HepG2 (cell line): ENCODE data around the gene ZNF446. TPM values are rescaled to one million over a fixed set of nuclear protein-coding genes. Genes with fewer than 3 reads are reported as not detected.

ENCODE experiments used
- ATAC-seq: fragments of 200-7000 bp; cut with Tn5 transposase; 3 replicates; pipeline ENCODE4 v1.9.1; 2020; ENCODE audit warnings: mild to moderate bottlenecking, moderate library complexity
- BruUV-seq: library from RNA; stranded (reverse); fragments of 400-500 nt; replicated peaks from 2 replicates; lab custom pipeline; 2021; lab: Mats Ljungman, UMichigan
- CTCF ChIA-PET: fragments of 300-600 bp; formaldehyde crosslinking; extraction: SDS; loops from one replicate; lab custom pipeline; 2021; ENCODE audit warnings: low total read pairs, inconsistent platforms, low intra/inter-chr PET ratio; lab: Yijun Ruan, JAX
- POLR2A ChIA-PET: fragments of 350-600 bp; sonication (Branson Sonifier 250); formaldehyde crosslinking; loops from one replicate; lab custom pipeline; 2020; ENCODE audit warnings: antibody characterized with exemption, inconsistent platforms; lab: Yijun Ruan, JAX
- DNase-seq: peaks from one replicate; pipeline ENCODE4 v3.0.0-alpha.2; 2015; ENCODE audit warnings: low spot score
- FAIRE-seq: peaks from 3 replicates; lab custom pipeline; 2011; peaks lifted over from hg19 to GRCh38; lab: Jason Lieb, UNC
- H2AFZ ChIP-seq: one replicate; pipeline ENCODE4 v1.6.1; 2011; ENCODE audit warnings: low read length, inconsistent platforms
- H3K27ac ChIP-seq: fragments of 300-600 bp; 3 replicates; pipeline ENCODE4 v1.8.0; 2011; ENCODE audit warnings: mixed run types, mild to moderate bottlenecking, mixed read lengths, low read length, inconsistent platforms; ENCODE audit not compliant: insufficient read depth; ENCODE audit errors: extremely low read length
- H3K27me3 ChIP-seq, 2 experiments: fragments of 200-600 bp in 1 of 2; 2 replicates in 1 of 2; 3 replicates in 1 of 2; pipeline versions ENCODE4 v1.6.0 to v1.8.0; 2011; ENCODE audit warnings: low read length in 2 of 2, mild to moderate bottlenecking in 2 of 2, moderate library complexity in 2 of 2, inconsistent platforms in 1 of 2; ENCODE audit not compliant: insufficient read depth in 2 of 2, control insufficient read depth in 1 of 2
- H3K36me3 ChIP-seq, 2 experiments: fragments of 200-600 bp in 1 of 2; replicated peaks in 1 of 2; 2 replicates in 1 of 2; 3 replicates in 1 of 2; pipeline versions ENCODE4 v1.5.1 to v1.8.0; 2011; ENCODE audit warnings: low read length in 2 of 2, inconsistent platforms in 1 of 2; ENCODE audit not compliant: insufficient read depth in 2 of 2, control insufficient read depth in 1 of 2
- H3K4me1 ChIP-seq: 2 replicates; pipeline ENCODE4 v1.5.1; 2012; ENCODE audit warnings: low read length, inconsistent platforms; ENCODE audit not compliant: insufficient read depth
- H3K4me2 ChIP-seq: 2 replicates; pipeline ENCODE4 v1.6.0; 2011; ENCODE audit warnings: low read depth, low read length, inconsistent platforms
- H3K4me3 ChIP-seq, 3 experiments: fragments of 200-600 bp in 1 of 3; sonication (generic), shearing (Covaris generic) in 1 of 3; replicated peaks in 1 of 3; 2 replicates each; pipeline ENCODE4 v1.5.1; 2011 to 2016; ENCODE audit warnings: low read length in 3 of 3, inconsistent platforms in 2 of 3, low read depth in 2 of 3, mild to moderate bottlenecking in 2 of 3, control low read depth in 1 of 3, mixed read lengths in 1 of 3; ENCODE audit not compliant: insufficient read depth in 1 of 3
- H3K79me2 ChIP-seq: one replicate; pipeline ENCODE4 v1.6.1; 2011; ENCODE audit warnings: low read length, inconsistent platforms; ENCODE audit not compliant: insufficient read depth
- H3K9ac ChIP-seq: 2 replicates; pipeline ENCODE4 v1.6.0; 2011; ENCODE audit warnings: mild to moderate bottlenecking, low read depth, low read length, inconsistent platforms; ENCODE audit not compliant: insufficient read depth
- H3K9me3 ChIP-seq: 2 replicates; pipeline ENCODE4 v1.5.1; 2012; ENCODE audit warnings: mild to moderate bottlenecking, low read length
- H4K20me1 ChIP-seq: 2 replicates; pipeline ENCODE4 v1.6.0; 2011; ENCODE audit warnings: inconsistent platforms, mild to moderate bottlenecking, low read length, moderate library complexity; ENCODE audit not compliant: insufficient read depth
- AGO2 ChIP-seq: fragments of 200-400 bp; formaldehyde crosslinking; optimal IDR thresholded peaks from 2 replicates; pipeline ENCODE3; 2017; ENCODE audit warnings: mild to moderate bottlenecking, low read depth, low read length, moderate library complexity
- SPEN ChIP-seq: sonication (generic); formaldehyde crosslinking; IDR thresholded peaks from 2 replicates; pipeline ENCODE4 v1.5.1; 2020; ENCODE audit warnings: low read depth, mild to moderate bottlenecking, missing genetic modification reagents
- ZNF260 ChIP-seq: sonication (generic); formaldehyde crosslinking; IDR thresholded peaks from 2 replicates; pipeline ENCODE4 v1.4.0; 2020; ENCODE audit warnings: missing genetic modification reagents, low read depth, mild to moderate bottlenecking, borderline replicate concordance
- WGBS: methylation state at CpG from one replicate; pipeline ENCODE4 v1.1.6; 2017; ENCODE audit warnings: low lambda C conversion rate; 5-methylcytosine and 5-hydroxymethylcytosine counted together
- in situ Hi-C: cut with HindIII; loops from 2 replicates; pipeline ENCODE4 v1.10.0; 2017; ENCODE audit warnings: low pct_unique_long_range_greater_than_20kb; ENCODE audit not compliant: extremely low pct_ligation_motif_present
- intact Hi-C: fragments of 100-400 bp; cut with micrococcal nuclease; formaldehyde crosslinking; loops from one replicate; pipeline ENCODE4 v1.10.0; 2022; ENCODE audit not compliant: unreplicated experiment
- polyA plus RNA-seq, 8 experiments: library from polyadenylated mRNA; depleted of rRNA in 3 of 8; stranded (reverse) in 7 of 8; unstranded in 1 of 8; fragments of >200 nt; fragmentation: Illumina TruSeq in 4 of 8; extraction: Trizol in 4 of 8; gene quantifications; 2 replicates each; pipeline versions ENCODE4 v1.2.1 to v1.2.3, GENCODE V29; 2011 to 2016; ENCODE audit warnings: low read depth in 4 of 8, missing spikeins in 1 of 8, mixed read lengths in 1 of 8; ENCODE audit not compliant: insufficient read depth in 1 of 8
- total RNA-seq, 5 experiments: library from RNA; depleted of rRNA; stranded (reverse); fragments of >200 nt; fragmentation: Illumina TruSeq; extraction: Trizol; gene quantifications; 2 replicates each; pipeline ENCODE4 v1.2.3, GENCODE V29; 2016; ENCODE audit warnings: low read depth in 1 of 5

The ZNF446 gene
- total and polyA plus RNA-seq, 2 of the 13 experiments (the other 11 are each of a cell fraction or from before 2014, with no cell fraction given): 3.0 to 3.6 TPM

GRCh38 chr19:58479736-58480480 lies 3.8 kb downstream of the ZNF446 start:
- Histone ChIP-seq H2AFZ (no peak overlapping the region), H3K4me3 (no peak overlapping the region), H3K9me3 (no peaks in the 10 kb centered on the region), H3K79me2 (no peaks in the 10 kb centered on the region), H3K9ac (no peak overlapping the region), H3K36me3 (peaks cover 1 to 18% of the 10 kb centered on the region in 2 experiments; a peak in 2 of 5 replicates), H3K4me2 (no peak overlapping the region), H3K27ac (no peak overlapping the region), H3K27me3 (no peaks in the 10 kb centered on the region; a peak in 1 of 5 replicates), H3K4me1 (peaks cover 16% of the 10 kb centered on the region), H4K20me1 (no peaks in the 10 kb centered on the region)
- POLR2A ChIA-PET: no interaction called here
- FAIRE-seq (no peak), ATAC-seq (no peak), DNase-seq (no peak)
- no TSS peak for BruUV-seq
- WGBS: 100% methylated on average over 1 of the region's 28 CpGs
- in situ Hi-C loops: no loop called here
- intact Hi-C loops: no loop called here
- TF ChIP-seq ZNF260 (CRISPR knock-in tag): no peak
- peak; percentile 85 for TF ChIP-seq AGO2
- CTCF ChIA-PET: no interaction called here

- WGBS: no CpG with 5 or more reads among the region's 20 CpGs
- no peak overlapping the region for H2AFZ ChIP-seq
- BruUV-seq: no TSS peak
- H3K4me1 ChIP-seq: peaks cover 11% of the 10 kb centered on the region
- no peak overlapping the region for H3K4me3 ChIP-seq
- H3K4me2 ChIP-seq: no peak overlapping the region
- H3K27me3 ChIP-seq: no peaks in the 10 kb centered on the region
- no peaks in the 10 kb centered on the region for H3K9me3 ChIP-seq
- TF ChIP-seq AGO2: peak; percentile 66
- TF ChIP-seq SPEN (CRISPR knock-in tag): no peak
- ATAC-seq: no peak
- in situ Hi-C loops (no loop called here), intact Hi-C loops (no loop called here)
- H3K79me2 ChIP-seq: no peaks in the 10 kb centered on the region
- H3K27ac ChIP-seq: no peak overlapping the region
- H4K20me1 ChIP-seq: no peaks in the 10 kb centered on the region
- no peak for FAIRE-seq
- CTCF ChIA-PET: no interaction called here
- POLR2A ChIA-PET: no interaction called here
- H3K9ac ChIP-seq: no peak overlapping the region
- H3K36me3 ChIP-seq: peaks cover 1 to 18% of the 10 kb centered on the region in 2 experiments; a peak in 2 of 5 replicates
- DNase-seq: no peak
Measured at GRCh38 chr19:58480481-58480830, 4.3 kb downstream of the ZNF446 start.
